GM12892 (cell line): ENCODE data around the gene PDE1A.

Experiments
- POLR2A ChIP-seq: IDR thresholded peaks from 2 replicates; pipeline ENCODE4 v1.6.1; 2011; ENCODE audit warnings: low read depth, low read length, control low read depth
- POLR2AphosphoS5 ChIP-seq: IDR thresholded peaks from 2 replicates; pipeline ENCODE4 v1.6.1; 2011; ENCODE audit warnings: low read depth, low read length, control low read depth

- TF ChIP-seq POLR2A (no peak), POLR2AphosphoS5 (no peak)
These were observed 6.2 kb downstream of the PDE1A start for GRCh38 chr2:182420669-182421068.
